ENCODE data around the gene B4GALT5.

Gene B4GALT5

DNA sequence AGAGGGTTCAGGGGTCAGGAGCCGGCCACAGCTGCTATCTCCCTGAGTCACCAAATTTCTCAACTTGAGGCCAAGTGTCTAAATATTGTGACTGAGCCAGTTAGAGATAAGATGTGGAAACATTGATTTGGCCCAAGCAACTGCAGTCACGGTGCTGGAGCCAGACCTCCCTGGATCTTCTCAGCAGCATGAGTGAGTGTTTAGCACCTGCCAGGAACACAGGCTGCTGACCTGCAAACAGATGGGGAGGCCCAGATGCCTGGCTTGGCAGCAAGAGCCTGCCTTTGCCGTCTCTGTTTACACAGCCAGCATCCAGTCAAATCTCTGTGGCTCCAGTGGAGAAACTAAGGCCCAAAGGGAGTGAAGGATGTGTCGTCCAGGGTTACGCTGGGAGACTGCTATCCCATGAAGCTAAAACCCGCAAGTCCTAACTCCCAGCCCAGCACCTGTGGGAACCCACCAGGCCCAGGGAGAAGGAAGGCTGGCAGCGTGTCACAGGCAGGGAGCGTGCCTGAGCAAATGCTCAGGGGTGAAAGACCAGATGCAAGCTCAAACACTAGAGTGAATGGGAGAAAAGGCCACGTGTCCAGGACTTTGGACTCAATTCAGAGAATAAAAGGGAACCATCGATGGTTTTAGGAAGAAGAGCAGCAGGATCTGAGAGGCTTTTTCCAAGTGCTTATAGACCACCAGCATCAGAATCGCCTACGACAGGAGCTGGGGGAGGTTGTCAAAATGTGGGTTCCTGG is 129.8 kb downstream of the B4GALT5 start:
- DNase-seq (ENCODE audit: low read depth): no peak

GRCh38 chr20:49583343-49583668 is 130.4 kb downstream of the B4GALT5 start:
- no peak for DNase-seq (ENCODE audit: low read depth)

Measured in stimulated activated CD8-positive, alpha-beta memory T cell treated with anti-CD3 and anti-CD28 coated beads, Interleukin-15, amount 100 ng/mL, for 24 hours (primary cell).